Measurements from ENCODE around the gene SORCS2. TPM values are rescaled to one million over a fixed set of nuclear protein-coding genes. Genes with fewer than 3 reads are reported as not detected.

Gene SORCS2
- total RNA-seq, 4 donors from 2014 or later: 1.1 to 2.5 (median 2.0) TPM

GRCh38 chr4:7360806-7361205, 168.5 kb downstream of the SORCS2 start:
- H3K27me3 ChIP-seq: peaks cover 0 to 17% (median 0%) of the 10 kb centered on the region in 4 donors
- peaks cover 0 to 8% (median 0%) of the 10 kb centered on the region in 3 donors for H3K4me1 ChIP-seq
- no peak overlapping the region for H3K4me3 ChIP-seq
- H3K27ac ChIP-seq: no peak overlapping the region
- intact Hi-C loops (cut with DNase I): no loop called here
- 69 to 71% methylated on average over 8 of the region's 8 CpGs for WGBS, 2 donors
- no peaks in the 10 kb centered on the region for H3K9me3 ChIP-seq
- no peaks in the 10 kb centered on the region for H3K36me3 ChIP-seq
- TF ChIP-seq CTCF (IDR thresholded peaks at IDR 0.05): no peak
- TF ChIP-seq POLR2A (IDR thresholded peaks at IDR 0.05): no peak
- DNase-seq: no peak

GRCh38 chr4:7361280-7361895, 169.1 kb downstream of the SORCS2 start:
- Histone ChIP-seq H3K36me3 (no peaks in the 10 kb centered on the region), H3K4me1 (peaks cover 0 to 14% (median 0%) of the 10 kb centered on the region in 3 donors), H3K9me3 (no peaks in the 10 kb centered on the region), H3K27ac (no peak overlapping the region), H3K27me3 (peaks cover 0 to 23% (median 0%) of the 10 kb centered on the region in 4 donors), H3K4me3 (no peak overlapping the region)
- WGBS, 2 donors: 56 to 81% methylated on average over 8 to 9 of the region's 14 CpGs
- no peak for DNase-seq
- intact Hi-C loops (cut with DNase I): no loop called here
- no peak for TF ChIP-seq CTCF (IDR thresholded peaks at IDR 0.05)
- TF ChIP-seq POLR2A (IDR thresholded peaks at IDR 0.05): no peak

GRCh38 chr4:7362341-7362740, 170.0 kb downstream of the SORCS2 start:
- no peak for DNase-seq
- Histone ChIP-seq H3K4me3 (no peak overlapping the region), H3K9me3 (no peaks in the 10 kb centered on the region), H3K4me1 (peaks cover 0 to 16% (median 0%) of the 10 kb centered on the region in 3 donors), H3K27ac (no peak overlapping the region), H3K27me3 (peaks cover 0 to 33% (median 0%) of the 10 kb centered on the region in 4 donors), H3K36me3 (no peaks in the 10 kb centered on the region)
- intact Hi-C loops (cut with DNase I): no loop called here
- TF ChIP-seq POLR2A (IDR thresholded peaks at IDR 0.05) (no peak), CTCF (IDR thresholded peaks at IDR 0.05) (no peak)
- 67 to 84% methylated on average over 1 to 2 of the region's 2 CpGs for WGBS, 2 donors

- no peak overlapping the region for H3K4me3 ChIP-seq
- DNase-seq: no peak
- H3K27me3 ChIP-seq: peaks cover 0 to 35% (median 0%) of the 10 kb centered on the region in 4 donors
- TF ChIP-seq POLR2A (IDR thresholded peaks at IDR 0.05) (no peak), CTCF (IDR thresholded peaks at IDR 0.05) (no peak)
- intact Hi-C loops (cut with DNase I): no loop called here
- 93 to 97% methylated on average over 4 of the region's 4 CpGs for WGBS, 2 donors
- no peaks in the 10 kb centered on the region for H3K9me3 ChIP-seq
- H3K27ac ChIP-seq: no peak overlapping the region
- peaks cover 0 to 16% (median 0%) of the 10 kb centered on the region in 3 donors for H3K4me1 ChIP-seq
- H3K36me3 ChIP-seq: no peaks in the 10 kb centered on the region
Observed at GRCh38 chr4:7362862-7363430, 170.6 kb downstream of the SORCS2 start.

GRCh38 chr4:7364979-7365378, 172.6 kb downstream of the SORCS2 start:
- intact Hi-C loops (cut with DNase I): no loop called here
- no peak for DNase-seq
- H3K27ac ChIP-seq: no peak overlapping the region
- no peaks in the 10 kb centered on the region for H3K36me3 ChIP-seq
- H3K9me3 ChIP-seq: no peaks in the 10 kb centered on the region
- no peak for TF ChIP-seq POLR2A (IDR thresholded peaks at IDR 0.05)
- TF ChIP-seq CTCF (IDR thresholded peaks at IDR 0.05): no peak
- H3K4me3 ChIP-seq: no peak overlapping the region
- peaks cover 0 to 46% (median 0%) of the 10 kb centered on the region in 4 donors for H3K27me3 ChIP-seq
- peaks cover 0 to 16% (median 0%) of the 10 kb centered on the region in 3 donors for H3K4me1 ChIP-seq
- 77 to 85% methylated on average over 3 to 4 of the region's 5 CpGs for WGBS, 2 donors

Data from esophagus squamous epithelium (tissue), 5 donors.